HG02759 (cell line): ENCODE results near the gene GOLPH3L.
"Not testable (repeated sequence)": the region's sequence is repeated elsewhere in the genome, so short reads cannot be mapped to it uniquely, and the experiment has no call there.

Experiments
- ATAC-seq: cut with Tn5 transposase; IDR thresholded peaks from one replicate; pipeline ENCODE4 v1.9.1; 2021; ENCODE audit warnings: mild to moderate bottlenecking, moderate library complexity; ENCODE audit not compliant: unreplicated experiment

The GOLPH3L gene

DNA sequence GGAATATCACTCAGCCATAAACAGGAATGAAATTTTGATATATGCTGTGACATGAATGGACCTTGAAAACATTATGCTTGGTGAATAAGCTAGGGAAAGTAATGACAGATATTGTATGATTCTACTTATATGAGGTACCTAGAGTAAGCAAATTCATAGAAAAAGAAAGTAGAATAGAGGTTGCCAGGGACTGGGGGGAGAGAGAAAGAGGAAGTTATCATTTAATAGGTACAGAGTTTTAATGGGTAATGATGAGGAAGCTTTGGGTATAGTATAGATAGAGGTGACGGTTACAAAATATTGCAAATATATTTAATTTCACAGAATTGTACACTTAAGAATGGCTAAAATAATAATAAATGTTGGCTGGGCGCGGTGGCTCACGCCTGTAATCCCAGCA is 36.4 kb downstream of the GOLPH3L start:
- ATAC-seq, result no peak

- not testable (repeated sequence) for ATAC-seq
Observed at GRCh38 chr1:150657064-150657463, 39.9 kb downstream of the GOLPH3L start.

DNA sequence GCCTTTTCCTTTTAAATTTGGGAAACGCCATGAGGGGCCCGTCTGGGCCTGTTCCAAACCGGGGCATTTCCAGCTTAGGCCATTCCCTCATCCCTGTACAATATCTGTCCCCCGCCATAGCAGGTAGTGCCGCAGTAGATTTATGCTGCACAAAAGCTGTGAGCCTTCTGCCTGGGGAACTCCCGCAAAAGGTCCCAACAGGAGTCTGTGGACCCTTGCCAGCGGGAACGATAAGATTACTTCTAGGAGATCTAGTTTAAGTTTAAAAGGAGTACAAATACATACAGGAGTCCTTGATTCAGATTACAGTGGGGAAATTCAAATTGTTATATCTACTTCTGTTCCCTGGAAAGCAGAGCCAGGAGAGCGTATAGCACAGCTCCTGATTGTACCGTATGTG is 42.3 kb downstream of the GOLPH3L start:
- ATAC-seq, result not testable (repeated sequence)

GRCh38 chr1:150650193-150650592 is 46.8 kb downstream of the GOLPH3L start:
- ATAC-seq, result no peak

DNA sequence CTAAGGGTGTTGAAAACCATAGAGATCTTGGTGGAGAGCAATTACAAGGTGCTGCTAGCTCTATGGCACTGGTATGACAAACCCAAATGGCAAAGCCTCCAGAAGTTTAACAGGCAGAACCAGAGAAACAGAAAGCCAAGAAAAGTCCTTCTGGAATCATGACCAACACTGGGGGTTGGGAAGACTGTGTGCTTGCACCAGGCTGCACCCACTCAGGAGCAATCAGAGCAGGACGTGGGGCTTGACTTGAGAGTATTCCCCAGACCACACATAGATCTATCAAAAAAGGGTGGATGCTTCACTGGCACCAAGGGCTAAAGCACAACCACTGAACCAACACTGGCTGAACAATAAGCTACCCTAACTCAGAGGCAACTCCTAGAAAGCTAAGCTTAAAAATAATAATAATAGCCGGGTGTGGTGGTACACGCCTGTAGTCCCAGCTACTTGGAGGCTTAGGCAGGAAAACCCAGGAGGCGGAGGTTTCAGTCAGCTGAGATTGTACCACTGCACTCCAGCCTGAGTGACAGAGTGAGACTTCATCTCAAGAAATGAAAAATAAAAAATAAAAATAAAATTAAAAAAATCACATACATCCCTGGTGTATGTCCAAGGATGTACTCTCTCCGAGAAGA is 47.4 kb downstream of the GOLPH3L start:
- no peak for ATAC-seq

- no peak for ATAC-seq
Observed at GRCh38 chr1:150642296-150642695, 54.7 kb downstream of the GOLPH3L start.

DNA sequence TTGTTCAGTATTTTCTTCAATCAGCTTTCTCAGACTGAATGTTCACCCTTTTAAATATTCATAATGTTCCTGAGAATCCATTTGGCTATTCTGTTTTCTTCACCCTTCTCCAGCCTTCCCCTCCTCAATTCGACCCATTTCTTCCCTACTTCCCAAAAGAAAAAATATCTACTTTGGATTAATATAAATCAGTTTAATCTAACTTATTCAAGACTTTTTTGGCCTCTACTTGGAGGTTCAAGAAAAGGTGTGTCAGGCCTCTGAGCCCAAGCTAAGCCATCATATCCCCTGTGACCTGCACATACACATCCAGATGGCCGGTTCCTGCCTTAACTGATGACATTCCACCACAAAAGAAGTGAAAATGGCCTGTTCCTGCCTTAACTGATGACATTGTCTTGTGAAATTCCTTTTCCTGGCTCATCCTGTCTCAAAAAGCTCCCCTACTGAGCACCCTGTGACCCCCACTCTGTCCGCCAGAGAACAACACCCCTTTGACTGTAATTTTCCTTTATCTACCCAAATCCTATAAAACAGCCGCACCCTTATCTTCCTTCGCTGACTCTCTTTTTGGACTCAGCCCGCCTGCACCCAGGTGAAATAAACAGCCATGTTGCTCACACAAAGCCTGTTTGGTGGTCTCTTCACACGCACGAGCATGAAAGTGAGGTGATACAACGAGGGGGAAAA is 55.7 kb downstream of the GOLPH3L start:
- ATAC-seq, result not testable (repeated sequence)

DNA sequence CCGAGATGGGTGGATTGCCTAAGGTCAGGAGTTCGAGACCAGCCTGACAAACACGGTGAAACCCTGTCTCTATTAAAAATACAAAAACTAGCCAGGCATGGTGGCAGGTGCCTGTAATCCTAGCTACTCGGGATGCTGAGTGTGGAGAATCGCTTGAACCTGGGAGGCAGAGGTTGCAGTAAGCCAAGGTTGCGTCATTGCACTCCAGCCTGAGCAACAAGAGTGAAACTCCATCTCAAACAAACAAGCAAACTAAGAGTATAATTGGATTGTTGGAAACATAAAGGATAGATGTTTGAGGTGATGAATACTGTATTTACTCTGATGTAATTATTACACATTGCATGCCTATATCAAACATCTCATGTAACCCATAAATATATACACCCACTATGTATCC is 58.5 kb downstream of the GOLPH3L start:
- ATAC-seq, result not testable (repeated sequence)

GRCh38 chr1:150634839-150635622 is 61.9 kb downstream of the GOLPH3L start:
- ATAC-seq, result not testable (repeated sequence)

DNA sequence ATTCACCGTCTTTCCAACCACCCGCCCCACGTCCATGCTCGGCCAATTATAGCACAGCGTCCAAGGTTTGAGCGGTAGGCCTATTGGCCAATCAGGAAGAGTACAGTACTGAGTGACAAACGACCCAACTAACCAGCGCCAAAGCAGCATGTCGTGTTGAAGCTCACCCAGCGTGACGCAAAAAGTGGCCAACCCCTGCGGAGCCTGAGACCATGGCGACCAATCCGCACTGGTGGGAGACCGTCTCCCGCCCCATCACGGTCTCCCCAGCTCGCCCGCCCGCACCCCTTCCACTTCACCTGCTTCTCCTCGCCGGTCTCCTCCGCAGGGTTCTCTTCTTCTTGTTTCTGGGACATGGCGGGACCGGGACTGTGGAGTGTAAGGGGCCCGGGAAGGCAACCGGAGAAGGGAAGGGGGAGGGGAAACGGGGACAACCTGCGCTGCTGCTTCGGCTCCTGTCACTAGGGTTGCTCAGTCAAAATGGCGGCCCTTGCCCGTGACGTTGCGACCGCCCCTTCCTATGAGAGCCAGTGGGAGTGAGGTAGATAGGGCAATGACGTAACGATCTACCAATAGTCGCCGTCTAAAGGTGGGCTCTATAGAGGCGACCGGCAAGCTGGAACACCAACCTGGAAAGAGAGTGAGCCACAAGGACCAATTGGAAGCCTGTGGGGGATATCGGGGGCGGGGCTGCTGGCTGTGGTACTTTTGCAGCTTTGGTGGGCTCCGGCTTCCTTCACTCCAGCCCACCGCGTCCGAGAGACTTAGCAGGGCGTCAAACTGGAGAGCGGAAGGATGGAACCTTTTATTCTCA is 67.6 kb downstream of the GOLPH3L start, which contains the start of gene ENSA:
Gene ENSA (minus strand): TSS at position 498 of the 814 bp plus-strand sequence. CDS start 142 bp downstream, at position 356.
- ATAC-seq, result peak; percentile 93

- no peak for ATAC-seq
Observed at GRCh38 chr1:150628766-150629114, 68.2 kb downstream of the GOLPH3L start.

GRCh38 chr1:150627826-150628410 is 69.0 kb downstream of the GOLPH3L start:
- ATAC-seq, result no peak

GRCh38 chr1:150626150-150626549 is 70.8 kb downstream of the GOLPH3L start:
- ATAC-seq, result no peak

DNA sequence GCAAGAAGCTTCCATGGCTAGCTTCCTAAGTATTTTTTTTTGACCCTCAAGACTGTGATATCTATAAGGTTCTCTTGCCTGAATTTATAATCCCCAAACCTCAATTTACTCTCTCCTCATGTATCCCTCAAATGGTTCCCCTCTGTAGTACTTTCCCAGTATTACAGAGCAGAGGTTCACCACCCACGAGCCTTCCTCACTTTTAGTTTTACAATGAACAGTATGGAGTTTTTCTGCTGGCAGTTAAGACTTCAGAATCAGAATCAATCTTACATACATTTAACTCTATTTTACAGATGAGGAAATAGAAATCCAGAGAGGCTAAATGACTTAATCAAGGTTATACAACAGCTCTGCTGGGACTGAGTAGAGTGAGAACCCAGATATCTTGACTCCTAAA is 72.4 kb downstream of the GOLPH3L start:
- ATAC-seq, result not testable (repeated sequence)

GRCh38 chr1:150624134-150624533 is 72.8 kb downstream of the GOLPH3L start:
- ATAC-seq, result not testable (repeated sequence)

GRCh38 chr1:150622303-150622975 is 74.5 kb downstream of the GOLPH3L start:
- ATAC-seq, result no peak

GRCh38 chr1:150621497-150622302 is 75.3 kb downstream of the GOLPH3L start:
- no peak for ATAC-seq

DNA sequence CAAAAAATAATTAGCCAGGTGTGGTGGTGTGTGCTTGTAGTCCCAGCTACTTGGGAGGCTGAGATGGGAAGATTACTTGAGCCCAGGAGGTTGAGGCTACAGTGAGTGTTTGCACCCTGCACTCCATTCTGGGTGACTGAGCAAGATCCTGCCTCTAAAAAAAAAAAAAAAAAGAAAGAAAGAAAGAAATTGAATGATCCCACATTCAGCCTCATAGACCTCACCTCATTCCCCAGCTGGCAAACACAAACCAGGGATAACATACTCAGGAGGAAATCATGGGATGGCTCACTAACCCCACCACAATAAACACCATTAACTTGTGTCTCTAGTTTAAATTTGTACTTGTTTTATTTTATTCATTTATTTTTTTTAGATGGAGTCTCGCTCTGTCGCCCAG is 76.0 kb downstream of the GOLPH3L start:
- ATAC-seq, result no peak
